ENCODE results near the gene DHRS12.

DNA sequence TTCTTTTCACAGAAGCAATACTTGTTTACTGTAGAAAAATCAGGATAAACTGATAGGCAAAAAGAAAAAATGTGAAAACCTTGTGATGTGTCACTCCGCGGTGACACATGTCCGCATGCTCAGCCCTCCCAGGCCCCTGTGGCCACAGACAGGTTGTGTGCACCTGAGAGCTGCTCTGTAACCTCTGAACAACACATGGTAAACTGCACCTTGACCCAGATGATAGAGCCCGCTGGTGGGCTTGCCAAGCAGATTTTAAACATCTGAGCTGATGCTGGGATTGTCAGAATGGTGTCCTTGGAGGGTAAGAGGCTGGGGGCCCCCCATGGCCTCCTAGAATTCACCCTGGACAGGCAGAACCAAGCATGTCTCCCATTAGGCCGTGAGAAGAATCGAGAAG, 33.8 kb downstream of the DHRS12 start:
- TF ChIP-seq, protein P1, sequence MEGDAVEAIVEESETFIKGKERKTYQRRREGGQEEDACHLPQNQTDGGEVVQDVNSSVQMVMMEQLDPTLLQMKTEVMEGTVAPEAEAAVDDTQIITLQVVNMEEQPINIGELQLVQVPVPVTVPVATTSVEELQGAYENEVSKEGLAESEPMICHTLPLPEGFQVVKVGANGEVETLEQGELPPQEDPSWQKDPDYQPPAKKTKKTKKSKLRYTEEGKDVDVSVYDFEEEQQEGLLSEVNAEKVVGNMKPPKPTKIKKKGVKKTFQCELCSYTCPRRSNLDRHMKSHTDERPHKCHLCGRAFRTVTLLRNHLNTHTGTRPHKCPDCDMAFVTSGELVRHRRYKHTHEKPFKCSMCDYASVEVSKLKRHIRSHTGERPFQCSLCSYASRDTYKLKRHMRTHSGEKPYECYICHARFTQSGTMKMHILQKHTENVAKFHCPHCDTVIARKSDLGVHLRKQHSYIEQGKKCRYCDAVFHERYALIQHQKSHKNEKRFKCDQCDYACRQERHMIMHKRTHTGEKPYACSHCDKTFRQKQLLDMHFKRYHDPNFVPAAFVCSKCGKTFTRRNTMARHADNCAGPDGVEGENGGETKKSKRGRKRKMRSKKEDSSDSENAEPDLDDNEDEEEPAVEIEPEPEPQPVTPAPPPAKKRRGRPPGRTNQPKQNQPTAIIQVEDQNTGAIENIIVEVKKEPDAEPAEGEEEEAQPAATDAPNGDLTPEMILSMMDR (IDR thresholded peaks at IDR 0.05) = no peak
- no peak for TF ChIP-seq POLR2A (IDR thresholded peaks at IDR 0.05)
- no peak for TF ChIP-seq POLR2AphosphoS5 (IDR thresholded peaks at IDR 0.05)
